Stimulated activated CD4-positive, alpha-beta T cell treated with anti-CD3 and anti-CD28 coated beads, Interleukin-12 subunit alpha, Interleukin-12 subunit beta, amount 100 ng/mL, for 24 hours (primary cell): ENCODE data around the gene ZC3H6.
A peak's percentile ranks its signal among the peaks of the same experiment; 100 is the strongest.

ENCODE experiments used
- DNase-seq, 2 experiments: peaks; one replicate each; pipeline ENCODE4 v3.0.0-alpha.2; 2020; ENCODE audit warnings: low read depth in 2 of 2

The ZC3H6 gene

GRCh38 chr2:112275311-112275886, at the start of gene ZC3H6:
Gene ZC3H6 (plus strand): TSS chr2:112275597. CDS start chr2:112275995, 398 bp downstream.
- peak; percentile 99 to 100 for DNase-seq

DNA sequence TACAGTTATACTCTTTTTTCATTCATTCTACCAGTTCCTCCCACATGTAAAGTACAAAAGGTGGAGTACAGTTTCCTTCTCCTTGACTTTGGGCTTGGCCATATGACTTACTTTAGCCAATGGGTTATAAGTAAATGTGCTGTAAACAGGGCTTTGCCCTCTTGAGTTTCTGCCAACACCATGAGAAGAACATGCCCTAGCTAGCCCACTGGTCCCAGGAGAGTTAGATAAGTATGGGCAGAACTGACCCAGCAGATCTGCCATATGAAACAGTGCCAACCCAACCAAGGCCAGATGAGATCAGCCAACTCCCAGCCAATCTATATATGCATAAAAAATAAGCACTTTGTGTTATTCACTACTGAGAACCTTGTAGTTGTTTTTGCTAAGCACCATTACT, 46.0 kb upstream of the ZC3H6 start:
- DNase-seq = no peak

- DNase-seq = no peak
Measured at GRCh38 chr2:112230371-112230770, 45.0 kb upstream of the ZC3H6 start.

DNA sequence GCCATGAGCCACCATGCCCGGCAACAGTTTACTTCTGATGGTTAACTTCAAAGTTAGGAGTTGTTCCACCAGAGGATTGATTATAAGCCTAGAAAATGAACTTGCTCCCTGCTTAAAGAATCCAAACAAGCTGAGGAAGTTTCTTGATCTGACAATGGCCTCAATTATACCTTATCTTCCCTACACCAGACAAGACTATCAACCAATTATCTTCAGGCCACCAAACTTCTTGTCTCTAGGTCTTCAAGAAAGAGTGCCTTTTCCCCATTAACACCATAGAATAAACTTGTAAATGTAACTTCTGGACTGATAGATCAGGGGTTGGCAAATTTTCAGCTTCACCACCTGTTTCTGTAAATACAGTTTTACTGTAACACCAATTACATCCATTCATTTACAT, 35.5 kb upstream of the ZC3H6 start:
- DNase-seq = no peak

DNA sequence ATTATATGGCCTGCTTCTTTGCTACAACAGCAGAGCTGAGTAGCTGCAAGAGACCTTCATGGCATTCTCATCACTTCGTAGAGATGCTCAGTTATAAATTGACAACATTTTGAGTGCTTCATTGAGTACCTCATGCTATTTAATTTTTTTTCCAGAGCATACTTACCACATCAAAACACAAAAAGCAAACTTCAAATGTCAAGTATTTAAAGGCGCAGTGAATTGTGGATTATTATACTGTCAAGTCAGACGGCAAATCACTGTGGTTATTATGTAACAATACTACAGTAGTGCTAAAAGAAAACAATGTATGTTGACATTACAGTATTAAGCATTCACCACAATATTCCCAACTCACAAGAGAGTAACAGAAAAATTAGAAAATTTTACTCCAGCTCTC, 33.0 kb upstream of the ZC3H6 start:
- DNase-seq = no peak

- no peak for DNase-seq
Measured at GRCh38 chr2:112243233-112243632, 32.2 kb upstream of the ZC3H6 start.

DNA sequence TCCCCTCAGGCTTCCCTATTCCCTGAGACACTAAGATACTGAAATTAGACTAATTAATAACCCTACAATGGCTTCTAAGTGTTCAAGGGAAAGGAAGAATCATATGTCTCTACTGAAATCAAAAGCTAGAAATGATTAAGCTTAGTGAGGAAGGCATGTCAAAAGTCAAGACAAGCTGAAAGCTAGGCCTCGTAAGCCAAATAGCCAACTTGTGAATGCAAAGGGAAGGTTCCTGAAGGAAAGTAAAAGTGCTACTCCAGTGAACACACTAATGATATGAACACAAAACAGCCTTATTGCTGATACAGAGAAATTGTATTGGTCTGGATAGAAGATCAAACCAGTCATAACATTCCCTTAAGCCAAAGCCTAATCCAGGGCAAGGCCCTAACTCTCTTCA, 30.5 kb upstream of the ZC3H6 start:
- no peak for DNase-seq

DNA sequence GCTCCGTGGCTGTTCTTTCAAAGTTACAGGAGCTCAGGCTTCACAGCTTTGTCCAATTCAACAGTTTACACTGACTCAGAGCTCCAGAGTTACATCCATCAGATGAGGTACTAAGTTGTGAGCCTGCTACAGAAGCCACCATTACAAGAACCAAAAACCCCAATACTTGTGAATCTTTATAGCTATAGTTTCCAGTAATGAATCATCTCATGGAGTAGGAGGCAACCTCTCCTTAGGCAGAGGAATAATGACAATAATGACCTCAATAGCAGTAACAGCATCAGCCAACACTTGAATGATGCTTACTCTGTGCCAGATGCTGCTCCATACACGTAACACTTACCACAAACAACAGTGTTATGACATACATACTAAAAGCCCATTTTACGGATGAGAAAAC, 24.1 kb upstream of the ZC3H6 start:
- no peak for DNase-seq

DNA sequence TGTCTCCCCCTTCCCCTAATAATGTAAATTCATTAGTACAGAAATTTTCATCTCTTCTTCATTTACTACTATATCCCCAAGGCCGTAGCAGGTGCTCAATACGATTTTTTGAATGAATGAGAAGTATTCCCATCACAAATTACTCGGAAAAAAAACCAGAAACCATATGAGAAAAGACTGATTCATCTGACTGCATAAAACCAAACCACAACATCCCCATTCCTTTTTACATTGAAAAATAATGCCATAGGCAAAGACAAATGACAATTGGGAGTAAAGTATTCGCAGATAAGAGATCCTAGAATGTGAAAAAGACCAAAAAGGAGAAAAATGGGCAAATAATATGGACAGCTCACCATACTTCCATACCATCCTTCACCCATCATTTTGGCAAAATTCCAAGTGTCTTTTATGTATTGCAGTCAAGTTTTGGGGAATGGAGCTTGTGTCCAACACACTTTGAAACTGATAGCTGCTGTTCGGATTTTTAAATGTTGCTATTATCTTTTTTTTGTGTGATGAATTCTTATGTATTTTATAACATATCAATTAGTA, 22.1 kb upstream of the ZC3H6 start:
- no peak for DNase-seq

DNA sequence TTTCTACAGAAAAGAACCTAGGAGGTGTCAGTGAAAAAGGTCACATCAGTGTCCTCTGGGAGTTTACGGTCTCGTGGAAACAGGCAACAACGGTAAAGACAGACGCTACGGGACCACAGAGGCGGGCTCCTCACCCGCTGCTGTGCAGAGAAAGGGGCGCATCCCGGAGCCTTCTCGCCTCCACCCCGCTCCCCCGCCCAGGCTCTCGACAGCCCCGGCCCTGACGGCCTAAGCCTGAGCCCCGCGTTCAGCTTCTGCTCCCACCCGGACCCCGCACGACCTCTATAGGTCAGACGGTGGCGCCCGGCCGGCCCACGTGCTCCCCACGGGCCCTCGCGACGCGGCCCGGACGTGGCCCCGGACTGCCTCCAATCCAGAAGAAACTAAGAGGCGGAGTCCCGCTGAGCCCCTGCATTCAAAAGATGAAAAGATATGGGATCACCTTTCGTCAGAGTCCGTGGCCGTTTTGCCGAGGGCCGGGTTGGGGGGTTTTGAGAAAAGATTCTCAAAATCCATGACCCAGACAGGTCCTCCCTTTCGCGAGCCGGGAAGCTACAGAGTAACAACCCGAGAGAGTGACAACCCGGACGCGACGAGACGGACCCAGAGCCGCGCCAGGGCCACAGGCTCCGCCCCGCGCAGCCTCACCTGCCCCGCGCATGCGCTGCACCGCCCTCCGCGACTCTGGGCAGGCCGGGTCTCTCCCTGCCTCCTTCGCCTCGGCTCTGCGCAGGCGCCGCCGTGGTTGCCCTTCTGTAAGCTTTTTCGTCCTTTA, 20.7 kb upstream of the ZC3H6 start, which contains the start of gene ZC3H8:
TSS of gene ZC3H8 (minus strand) at position 577 of the 775 bp plus-strand sequence. CDS start at position 516, 61 bp downstream.
- peak; percentile 93 to 94 for DNase-seq

- no peak for DNase-seq
Measured at GRCh38 chr2:112255875-112256274, 19.5 kb upstream of the ZC3H6 start.

- DNase-seq = no peak
Measured at GRCh38 chr2:112256654-112257053, 18.7 kb upstream of the ZC3H6 start.

DNA sequence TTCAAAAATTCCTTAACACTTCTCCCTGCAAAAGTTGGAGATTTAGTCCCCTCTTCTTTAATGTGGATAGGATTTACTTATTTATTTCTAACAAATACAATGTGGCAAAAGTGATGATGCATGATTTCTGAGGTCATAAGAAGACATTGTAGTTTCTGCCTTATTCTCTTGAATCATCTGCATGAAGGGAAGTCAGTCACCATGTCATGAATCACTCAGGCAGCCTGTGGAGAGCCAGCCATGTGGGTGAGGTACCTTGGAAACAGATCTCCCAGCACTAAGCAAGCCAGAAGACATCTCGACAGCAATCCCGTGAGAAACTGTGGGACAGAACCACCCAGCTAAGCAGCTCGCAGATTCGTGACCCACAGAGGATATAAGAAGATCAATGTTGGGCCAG, 17.8 kb upstream of the ZC3H6 start:
- DNase-seq = no peak

DNA sequence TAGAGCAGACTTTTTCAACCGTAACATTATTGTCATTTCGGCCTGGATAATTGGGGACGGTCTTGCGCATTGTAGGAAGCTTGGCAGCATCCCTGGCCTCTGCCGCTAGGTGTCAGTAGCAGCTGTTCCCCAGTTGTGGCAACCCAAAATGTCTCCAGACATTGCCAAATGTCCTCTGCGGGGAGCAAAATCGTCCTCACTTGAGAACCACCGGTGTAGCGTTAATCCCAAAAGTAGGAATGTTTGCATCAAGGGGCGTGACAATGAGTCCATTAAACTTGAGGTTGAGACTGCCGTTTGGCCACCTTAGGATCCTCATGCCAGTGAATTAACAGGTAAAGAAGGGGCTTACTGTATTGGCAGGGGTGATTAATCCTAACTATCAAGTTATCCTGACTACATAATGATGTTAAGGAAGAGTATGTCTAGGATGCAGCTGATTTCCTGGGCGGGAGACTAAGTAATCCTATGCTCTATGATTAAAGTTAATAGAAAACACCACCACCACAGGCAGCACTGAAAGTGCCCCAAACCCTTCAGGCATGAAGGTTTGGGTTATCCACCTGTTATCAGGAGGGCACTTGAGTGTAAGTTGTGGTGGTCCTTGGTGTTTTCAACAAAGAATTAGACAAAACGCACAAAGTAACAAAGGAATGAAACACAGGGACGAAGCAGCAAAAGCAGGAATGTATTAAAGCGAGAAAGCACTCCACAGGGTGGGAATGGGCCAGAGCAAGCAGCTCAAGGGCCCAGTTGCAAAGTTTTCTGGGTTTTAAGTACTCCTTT, 15.7 kb upstream of the ZC3H6 start:
- DNase-seq = peak; percentile 70 to 81

DNA sequence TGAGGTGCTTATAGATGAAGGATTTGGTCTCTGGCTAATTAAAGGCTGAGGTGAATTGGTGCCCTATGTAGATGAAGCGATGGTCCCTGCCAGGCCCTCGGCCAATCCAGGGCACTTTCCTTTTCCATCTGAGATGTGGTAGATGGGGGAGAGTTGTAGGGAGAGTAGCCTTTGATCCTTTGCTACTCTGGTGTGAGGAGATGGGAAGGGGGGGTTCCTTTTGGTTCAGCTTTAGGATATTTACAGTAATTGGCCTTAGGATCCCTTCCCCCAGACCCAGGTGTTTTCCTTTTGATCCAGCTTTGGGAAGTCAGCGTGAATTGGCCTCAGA, 15.1 kb upstream of the ZC3H6 start:
- DNase-seq = no peak

GRCh38 chr2:112262876-112263275, 12.5 kb upstream of the ZC3H6 start:
- DNase-seq = no peak

DNA sequence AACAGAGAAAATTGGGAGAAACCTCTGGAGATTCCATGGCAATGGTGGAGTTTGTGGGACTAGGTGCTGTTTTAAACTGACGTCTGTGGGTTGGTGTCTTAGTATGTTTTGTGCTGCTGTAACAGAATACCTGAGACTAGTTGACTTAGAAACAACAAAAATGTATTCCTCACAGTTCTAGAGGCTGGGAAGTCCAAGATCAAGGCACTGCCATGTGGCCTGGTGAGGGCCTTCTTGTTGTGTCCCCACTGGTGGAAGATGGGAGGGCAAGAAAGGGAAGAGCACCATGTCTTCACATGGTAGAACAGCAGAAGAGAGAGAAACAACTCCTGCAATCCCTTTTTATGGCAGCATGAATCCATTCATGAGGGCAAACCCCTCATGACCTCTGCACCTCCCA, 6.8 kb upstream of the ZC3H6 start:
- no peak for DNase-seq

- no peak for DNase-seq
Measured at GRCh38 chr2:112272669-112273068, 2.7 kb upstream of the ZC3H6 start.

DNA sequence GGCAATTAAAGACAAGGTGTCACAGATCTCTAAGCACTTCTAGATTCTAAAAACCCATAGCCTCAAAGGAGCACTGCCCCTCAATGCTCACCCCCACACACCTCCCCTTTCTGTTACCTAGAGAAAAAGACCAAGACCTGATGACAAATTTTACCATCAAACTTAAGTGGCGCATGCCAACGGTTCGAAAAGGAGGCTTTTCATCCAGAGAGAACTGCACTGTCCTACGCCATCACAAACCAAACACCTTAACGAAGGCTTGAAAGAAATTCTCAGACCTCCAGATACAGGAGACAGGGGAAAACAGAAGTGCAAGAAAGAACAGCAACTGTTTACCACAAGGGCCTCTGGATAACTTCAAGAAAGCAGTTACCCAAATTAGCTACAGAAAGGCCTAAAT, 2.0 kb upstream of the ZC3H6 start:
- DNase-seq = no peak

DNA sequence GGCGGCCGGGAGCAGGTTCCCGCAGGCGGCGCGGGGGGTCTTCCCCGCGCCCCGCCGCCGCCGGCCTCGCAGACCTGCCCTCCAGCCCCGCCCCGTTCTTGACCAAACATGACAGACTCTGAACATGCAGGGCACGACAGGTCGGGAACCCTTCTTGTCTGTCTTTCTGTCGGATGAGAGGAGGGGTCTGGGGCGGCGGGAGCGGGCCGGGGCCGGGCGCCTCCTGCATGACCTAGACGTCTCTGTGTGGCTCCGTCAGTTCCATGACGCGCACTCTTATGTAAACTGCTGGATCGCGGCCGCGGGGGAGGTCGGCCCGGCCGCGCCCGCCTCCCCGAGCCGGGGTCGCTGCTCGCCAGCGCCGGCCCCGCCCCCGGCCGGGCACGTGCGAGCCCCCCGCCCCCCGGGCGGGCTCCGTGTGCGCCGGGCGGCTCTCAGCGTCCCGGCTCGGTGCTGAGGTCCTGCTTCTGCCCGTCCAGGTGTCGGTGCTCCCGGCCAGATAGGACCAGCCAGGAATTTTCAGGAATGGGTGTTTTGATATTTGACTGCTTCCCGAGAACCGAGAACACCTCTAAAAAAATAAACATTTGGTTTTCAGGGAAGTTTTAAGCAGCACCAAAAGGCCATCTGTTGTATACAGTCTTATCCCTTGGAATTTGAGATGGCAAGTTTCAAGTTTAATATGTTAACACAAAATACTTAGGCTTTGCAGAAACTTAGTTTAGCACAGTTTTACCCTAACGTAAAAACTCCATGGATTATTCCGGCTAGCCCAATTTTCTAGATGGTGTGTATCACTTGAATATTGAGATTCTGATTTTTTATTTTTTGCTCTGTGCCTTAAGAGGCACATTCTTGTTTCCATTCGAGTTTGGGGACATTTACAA, 733 bp downstream of the ZC3H6 start:
- DNase-seq = peak; percentile 66 to 75

DNA sequence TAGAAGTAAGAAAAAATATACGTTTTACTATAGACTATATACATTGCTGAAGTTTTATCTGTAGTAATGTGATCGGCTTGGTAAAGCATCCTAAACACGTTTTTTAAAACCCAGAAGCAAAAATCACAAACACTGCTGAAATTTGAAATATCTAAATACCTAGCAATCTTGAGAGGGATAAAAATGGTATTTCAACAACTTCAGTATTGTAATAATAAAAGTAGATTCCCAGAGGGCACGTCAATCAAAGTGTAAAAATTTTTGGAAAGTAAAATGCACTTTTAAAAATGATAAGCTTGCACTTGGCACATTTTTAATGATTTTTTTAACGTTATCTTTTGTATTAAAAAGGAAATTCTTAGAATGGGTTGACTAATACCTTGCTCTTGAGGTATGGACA, 1.6 kb downstream of the ZC3H6 start:
- DNase-seq = no peak
